Amniotic stem cell (primary cell): Measurements from ENCODE around the gene ATXN10.

Experiments used
- DNase-seq: peaks from one replicate; lab custom pipeline; 2025; lab: John Stamatoyannopoulos, UW

ATXN10 gene

GRCh38 chr22:45860201-45860600 is 188.6 kb downstream of the ATXN10 start:
- no peak for DNase-seq

- no peak for DNase-seq
Observed at GRCh38 chr22:45861259-45861658, 189.6 kb downstream of the ATXN10 start.

GRCh38 chr22:45863981-45864751 is 192.5 kb downstream of the ATXN10 start:
- no peak for DNase-seq

GRCh38 chr22:45864959-45865476 is 193.4 kb downstream of the ATXN10 start:
- DNase-seq: no peak

- DNase-seq: no peak
Observed at GRCh38 chr22:45865561-45866125, 194.0 kb downstream of the ATXN10 start.

GRCh38 chr22:45866126-45866645 is 194.6 kb downstream of the ATXN10 start:
- DNase-seq: no peak

GRCh38 chr22:45866646-45867117 is 195.0 kb downstream of the ATXN10 start:
- DNase-seq: no peak

GRCh38 chr22:45867118-45867905 is 195.7 kb downstream of the ATXN10 start:
- no peak for DNase-seq

GRCh38 chr22:45867906-45868555 is 196.4 kb downstream of the ATXN10 start:
- DNase-seq: no peak

- no peak for DNase-seq
Observed at GRCh38 chr22:45868571-45869339, 197.1 kb downstream of the ATXN10 start.

- DNase-seq: no peak
Observed at GRCh38 chr22:45869340-45869847, 197.8 kb downstream of the ATXN10 start.

- no peak for DNase-seq
Observed at GRCh38 chr22:45870011-45870410, 198.4 kb downstream of the ATXN10 start.

- no peak for DNase-seq
Observed at GRCh38 chr22:45871721-45872120, 200.1 kb downstream of the ATXN10 start.

GRCh38 chr22:45872659-45873263 is 201.1 kb downstream of the ATXN10 start:
- no peak for DNase-seq

GRCh38 chr22:45876136-45877035 is 204.8 kb downstream of the ATXN10 start:
- no peak for DNase-seq

GRCh38 chr22:45877036-45877380 is 205.4 kb downstream of the ATXN10 start:
- no peak for DNase-seq

GRCh38 chr22:45877651-45878050 is 206.0 kb downstream of the ATXN10 start:
- no peak for DNase-seq

- DNase-seq: no peak
Observed at GRCh38 chr22:45878051-45878781, 206.6 kb downstream of the ATXN10 start.
